Measurements from ENCODE around the gene FTSJ3.

Gene FTSJ3

GRCh38 chr17:63830904-63831491, 3.5 kb upstream of the FTSJ3 start:
- no peak for DNase-seq (ENCODE audit: low read depth in 1 of 2, low spot score in 1 of 2)

- DNase-seq (ENCODE audit: low read depth in 1 of 2, low spot score in 1 of 2) = no peak
Observed at GRCh38 chr17:63830278-63830677, 2.8 kb upstream of the FTSJ3 start.

- DNase-seq (ENCODE audit: low read depth in 1 of 2, low spot score in 1 of 2) = no peak
Observed at GRCh38 chr17:63828936-63829335, 1.5 kb upstream of the FTSJ3 start.

GRCh38 chr17:63827801-63828221, 348 bp upstream of the FTSJ3 start:
- no peak for DNase-seq (ENCODE audit: low read depth in 1 of 2, low spot score in 1 of 2)

- DNase-seq (ENCODE audit: low read depth in 1 of 2, low spot score in 1 of 2) = no peak
Observed at GRCh38 chr17:63826468-63827001, 928 bp downstream of the FTSJ3 start.

- DNase-seq (ENCODE audit: low read depth in 1 of 2, low spot score in 1 of 2) = no peak
Observed at GRCh38 chr17:63824362-63824761, 3.1 kb downstream of the FTSJ3 start.

- DNase-seq (ENCODE audit: low read depth in 1 of 2, low spot score in 1 of 2) = no peak
Observed at GRCh38 chr17:63823659-63824331, 3.7 kb downstream of the FTSJ3 start.

- no peak for DNase-seq (ENCODE audit: low read depth in 1 of 2, low spot score in 1 of 2)
Observed at GRCh38 chr17:63822537-63822936, 4.9 kb downstream of the FTSJ3 start.

- DNase-seq (ENCODE audit: low read depth in 1 of 2, low spot score in 1 of 2) = no peak
Observed at GRCh38 chr17:63821804-63822203, 5.7 kb downstream of the FTSJ3 start.

- no peak for DNase-seq (ENCODE audit: low read depth in 1 of 2, low spot score in 1 of 2)
Observed at GRCh38 chr17:63820963-63821561, 6.4 kb downstream of the FTSJ3 start.

GRCh38 chr17:63819585-63820537, 7.6 kb downstream of the FTSJ3 start:
- no peak for DNase-seq (ENCODE audit: low read depth in 1 of 2, low spot score in 1 of 2)

GRCh38 chr17:63819131-63819530, 8.3 kb downstream of the FTSJ3 start:
- DNase-seq (ENCODE audit: low read depth in 1 of 2, low spot score in 1 of 2) = no peak

GRCh38 chr17:63817736-63818385, 9.6 kb downstream of the FTSJ3 start:
- DNase-seq (ENCODE audit: low read depth in 1 of 2, low spot score in 1 of 2) = no peak

- DNase-seq (ENCODE audit: low read depth in 1 of 2, low spot score in 1 of 2) = no peak
Observed at GRCh38 chr17:63816669-63817068, 10.8 kb downstream of the FTSJ3 start.

GRCh38 chr17:63816123-63816522, 11.3 kb downstream of the FTSJ3 start:
- no peak for DNase-seq (ENCODE audit: low read depth in 1 of 2, low spot score in 1 of 2)

- DNase-seq (ENCODE audit: low read depth in 1 of 2, low spot score in 1 of 2) = no peak
Observed at GRCh38 chr17:63809970-63810369, 17.5 kb downstream of the FTSJ3 start.

GRCh38 chr17:63805591-63805990, 21.9 kb downstream of the FTSJ3 start:
- no peak for DNase-seq (ENCODE audit: low read depth in 1 of 2, low spot score in 1 of 2)

- no peak for DNase-seq (ENCODE audit: low read depth in 1 of 2, low spot score in 1 of 2)
Observed at GRCh38 chr17:63804328-63804727, 23.1 kb downstream of the FTSJ3 start.

- DNase-seq (ENCODE audit: low read depth in 1 of 2, low spot score in 1 of 2) = no peak
Observed at GRCh38 chr17:63800783-63801182, 26.7 kb downstream of the FTSJ3 start.

- DNase-seq (ENCODE audit: low read depth in 1 of 2, low spot score in 1 of 2) = no peak
Observed at GRCh38 chr17:63798572-63799106, 28.8 kb downstream of the FTSJ3 start.
